Activated B cell treated with CpG ODN at 0.5 μM for 24 hours (primary cell): Measurements from ENCODE around the gene HHIP. TPM values are rescaled to one million over a fixed set of nuclear protein-coding genes. Genes with fewer than 3 reads are reported as not detected.

ENCODE experiments used
- ATAC-seq: fragments of 200-7000 bp; cut with Tn5 transposase; one replicate; pipeline ENCODE4 v1.10.0; 2021; ENCODE audit warnings: low read depth, mild to moderate bottlenecking, moderate library complexity
- CTCF ChIA-PET: fragments of 350-600 bp; sonication (Branson Sonifier 250); formaldehyde crosslinking; loops from one replicate; lab custom pipeline; 2021; ENCODE audit warnings: antibody characterized with exemption; lab: Charles Lee
- POLR2A ChIA-PET: fragments of 350-600 bp; sonication (Branson Sonifier 250); formaldehyde crosslinking; loops from one replicate; lab custom pipeline; 2021; ENCODE audit warnings: antibody characterized with exemption; lab: Charles Lee
- DNase-seq: peaks from one replicate; pipeline ENCODE4 v3.0.0; 2022
- H3K27ac Mint-ChIP-seq: one replicate; pipeline ENCODE4 v1.8.0; 2020; ENCODE audit warnings: mixed read lengths
- H3K27me3 Mint-ChIP-seq: one replicate; pipeline ENCODE4 v1.8.0; 2021; ENCODE audit warnings: mixed read lengths
- H3K36me3 Mint-ChIP-seq: one replicate; pipeline ENCODE4 v1.8.0; 2021; ENCODE audit warnings: low read depth, mixed read lengths
- H3K4me1 Mint-ChIP-seq: one replicate; pipeline ENCODE4 v1.8.0; 2021; ENCODE audit warnings: mixed read lengths
- H3K4me3 Mint-ChIP-seq: one replicate; pipeline ENCODE4 v1.8.0; 2020; ENCODE audit warnings: mild to moderate bottlenecking, mixed read lengths
- H3K9me3 Mint-ChIP-seq: one replicate; pipeline ENCODE4 v1.8.0; 2020; ENCODE audit warnings: mixed read lengths
- intact Hi-C: fragments of 100-400 bp; cut with micrococcal nuclease; formaldehyde crosslinking; loops from one replicate; pipeline ENCODE4 v1.15.1; 2024
- total RNA-seq: library from RNA; stranded (reverse); gene quantifications from 2 replicates; pipeline ENCODE4 v1.2.3, GENCODE V29; 2022
- TF ChIP-seq, protein P1 (sequence below): fragments of 200-600 bp; IDR thresholded peaks from one replicate; pipeline ENCODE4 v1.8.0; 2022; ENCODE audit warnings: antibody characterized with exemption, mild to moderate bottlenecking

HHIP gene
- total RNA-seq: not detected in 2 replicates

DNA sequence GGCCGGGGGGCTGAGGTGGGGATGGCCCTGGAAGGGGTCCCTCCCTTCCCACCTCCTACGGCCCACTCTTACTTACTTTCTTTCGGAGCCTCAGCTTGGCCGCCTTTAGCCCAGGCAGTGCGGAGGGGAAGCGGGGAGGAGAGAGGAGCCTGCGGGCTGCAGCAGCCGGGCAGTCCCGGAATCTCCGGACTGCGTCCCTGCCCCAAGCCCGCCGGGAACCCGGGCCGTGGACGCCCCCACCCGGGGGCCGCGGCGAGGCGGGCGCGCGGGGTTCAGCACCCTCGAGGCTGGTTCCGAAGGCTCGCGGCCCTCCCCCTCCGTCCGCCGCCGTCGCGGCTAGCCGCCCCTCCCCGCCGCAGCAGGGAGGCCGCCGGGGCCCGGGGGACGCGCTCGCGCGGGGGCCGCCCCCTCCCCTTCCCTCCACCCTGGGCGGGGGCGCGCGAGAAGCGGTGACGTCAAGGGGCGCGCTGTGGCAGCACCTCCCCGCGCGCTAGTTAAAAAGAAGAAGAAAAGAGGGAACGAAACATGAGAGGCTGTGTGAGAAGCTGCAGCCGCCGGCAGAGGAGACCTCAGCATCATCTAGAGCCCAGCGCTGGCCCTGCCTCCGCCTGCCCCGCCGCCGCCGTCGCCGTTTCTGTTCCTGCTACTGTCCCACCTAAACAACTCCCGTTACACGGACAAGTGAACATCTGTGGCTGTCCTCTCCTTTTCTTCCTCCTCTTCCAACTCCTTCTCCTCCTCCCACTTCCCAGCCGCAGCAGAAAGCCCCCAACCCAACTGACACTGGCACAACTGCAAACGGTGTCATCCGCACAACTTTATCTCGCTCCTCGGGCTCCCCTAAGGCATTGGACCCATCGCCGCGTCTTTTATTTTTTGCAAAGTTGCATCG, at the start of gene HHIP:
HHIP (plus strand) TSS at position 526 of the 892 bp plus-strand sequence. CDS start 520 bp downstream, outside the sequence.
- H3K27ac Mint-ChIP-seq: peak within 1 kb of the TSS; percentile 46
- peaks cover 32% of the 10 kb centered on the region for H3K27me3 Mint-ChIP-seq
- CTCF ChIA-PET: no interaction called here
- POLR2A ChIA-PET: no interaction called here
- ATAC-seq: peak; percentile 65
- TF ChIP-seq, protein P1, sequence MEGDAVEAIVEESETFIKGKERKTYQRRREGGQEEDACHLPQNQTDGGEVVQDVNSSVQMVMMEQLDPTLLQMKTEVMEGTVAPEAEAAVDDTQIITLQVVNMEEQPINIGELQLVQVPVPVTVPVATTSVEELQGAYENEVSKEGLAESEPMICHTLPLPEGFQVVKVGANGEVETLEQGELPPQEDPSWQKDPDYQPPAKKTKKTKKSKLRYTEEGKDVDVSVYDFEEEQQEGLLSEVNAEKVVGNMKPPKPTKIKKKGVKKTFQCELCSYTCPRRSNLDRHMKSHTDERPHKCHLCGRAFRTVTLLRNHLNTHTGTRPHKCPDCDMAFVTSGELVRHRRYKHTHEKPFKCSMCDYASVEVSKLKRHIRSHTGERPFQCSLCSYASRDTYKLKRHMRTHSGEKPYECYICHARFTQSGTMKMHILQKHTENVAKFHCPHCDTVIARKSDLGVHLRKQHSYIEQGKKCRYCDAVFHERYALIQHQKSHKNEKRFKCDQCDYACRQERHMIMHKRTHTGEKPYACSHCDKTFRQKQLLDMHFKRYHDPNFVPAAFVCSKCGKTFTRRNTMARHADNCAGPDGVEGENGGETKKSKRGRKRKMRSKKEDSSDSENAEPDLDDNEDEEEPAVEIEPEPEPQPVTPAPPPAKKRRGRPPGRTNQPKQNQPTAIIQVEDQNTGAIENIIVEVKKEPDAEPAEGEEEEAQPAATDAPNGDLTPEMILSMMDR: no peak
- peak within 1 kb of the TSS; percentile 80 for H3K4me3 Mint-ChIP-seq
- peak; percentile 32 for DNase-seq
- no peaks in the 10 kb centered on the region for H3K36me3 Mint-ChIP-seq
- peaks cover 29% of the 10 kb centered on the region for H3K4me1 Mint-ChIP-seq
- intact Hi-C loops: loop anchor here (1.0 kb wide), 1 partner anchor 288 kb away; no protein-coding TSS in a partner anchor
- H3K9me3 Mint-ChIP-seq: no peaks in the 10 kb centered on the region

DNA sequence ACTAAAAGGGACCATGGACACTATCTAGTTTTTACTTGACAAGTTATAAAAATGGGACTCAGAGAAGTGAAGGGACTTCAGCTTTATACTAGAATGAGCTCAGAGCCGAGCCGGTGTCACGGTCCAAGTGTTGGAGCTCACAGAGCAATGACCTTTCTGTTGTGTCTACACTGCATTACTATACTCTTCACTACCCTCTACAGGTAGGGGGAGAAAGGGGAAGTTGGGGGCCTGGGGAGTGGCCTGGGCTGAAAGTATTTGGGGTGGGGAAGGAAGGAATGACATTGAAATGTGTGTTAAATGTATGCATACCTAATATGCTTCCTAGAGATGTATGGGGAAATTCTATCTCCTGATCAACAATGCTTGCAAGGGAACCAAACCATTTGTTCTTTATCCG, 48.8 kb upstream of the HHIP start:
- no peak overlapping the region for H3K4me3 Mint-ChIP-seq
- CTCF ChIA-PET: no interaction called here
- H3K36me3 Mint-ChIP-seq: no peaks in the 10 kb centered on the region
- no peaks in the 10 kb centered on the region for H3K27me3 Mint-ChIP-seq
- no peaks in the 10 kb centered on the region for H3K4me1 Mint-ChIP-seq
- DNase-seq: no peak
- H3K27ac Mint-ChIP-seq: no peak overlapping the region
- POLR2A ChIA-PET: no interaction called here
- no peaks in the 10 kb centered on the region for H3K9me3 Mint-ChIP-seq
- intact Hi-C loops: no loop called here
- no peak for ATAC-seq
- TF ChIP-seq, protein P1: no peak

DNA sequence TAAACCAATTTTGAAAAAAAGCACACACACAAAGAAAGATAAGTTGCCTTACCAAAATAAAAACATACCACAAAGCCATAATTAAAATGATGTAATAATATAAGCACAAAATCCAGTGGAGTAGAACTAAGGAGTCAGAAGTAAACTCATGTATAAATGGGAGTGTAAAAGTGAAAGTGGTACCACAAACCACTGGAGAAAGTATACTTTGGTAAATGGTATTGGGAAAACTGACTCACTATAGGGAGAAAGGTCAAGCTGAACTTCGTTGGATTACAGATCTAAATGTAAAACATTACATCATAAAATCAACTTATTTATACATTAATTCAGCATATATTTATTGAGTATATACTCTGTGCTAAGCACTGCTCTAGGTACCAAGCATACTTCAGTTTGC, 46.3 kb upstream of the HHIP start:
- H3K27me3 Mint-ChIP-seq: no peaks in the 10 kb centered on the region
- DNase-seq (no peak), ATAC-seq (no peak)
- H3K4me1 Mint-ChIP-seq: no peaks in the 10 kb centered on the region
- CTCF ChIA-PET: interaction anchor here (0.7 kb wide), 1 partner anchor 13 kb away, joined by 3 read pairs; no protein-coding TSS in a partner anchor
- intact Hi-C loops: no loop called here
- POLR2A ChIA-PET: no interaction called here
- no peaks in the 10 kb centered on the region for H3K36me3 Mint-ChIP-seq
- H3K4me3 Mint-ChIP-seq: no peak overlapping the region
- peaks cover 2% of the 10 kb centered on the region for H3K9me3 Mint-ChIP-seq
- TF ChIP-seq, protein P1: no peak
- H3K27ac Mint-ChIP-seq: no peak overlapping the region

DNA sequence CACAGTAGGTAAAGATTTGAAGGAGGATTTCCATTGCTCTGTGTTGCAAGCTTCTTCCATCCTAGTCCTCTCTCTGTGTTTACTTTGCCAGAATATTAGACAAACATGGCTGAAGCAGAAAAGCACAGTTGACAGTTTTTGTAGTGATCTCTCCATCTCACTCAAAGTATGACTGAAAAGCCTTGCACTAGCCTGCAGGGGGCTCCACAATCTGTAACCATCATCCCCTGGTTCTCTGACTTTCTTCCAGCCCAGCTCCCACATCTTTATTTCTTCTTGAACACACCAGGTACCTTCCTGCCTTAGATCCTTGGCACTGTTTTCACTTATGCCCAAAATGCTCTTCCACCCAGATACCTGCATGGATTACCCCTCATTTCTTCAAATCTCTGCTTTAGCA, 34.1 kb upstream of the HHIP start:
- no peak overlapping the region for H3K4me3 Mint-ChIP-seq
- H3K36me3 Mint-ChIP-seq: no peaks in the 10 kb centered on the region
- ChIA-PET CTCF (no interaction called here), POLR2A (no interaction called here)
- TF ChIP-seq, protein P1: no peak
- DNase-seq (no peak), ATAC-seq (no peak)
- intact Hi-C loops: loop anchor here (2.0 kb wide), 1 partner anchor 449 kb away; no protein-coding TSS in a partner anchor
- H3K4me1 Mint-ChIP-seq: no peaks in the 10 kb centered on the region
- H3K27ac Mint-ChIP-seq: no peak overlapping the region
- peaks cover 6% of the 10 kb centered on the region for H3K9me3 Mint-ChIP-seq
- H3K27me3 Mint-ChIP-seq: peaks cover 4% of the 10 kb centered on the region

DNA sequence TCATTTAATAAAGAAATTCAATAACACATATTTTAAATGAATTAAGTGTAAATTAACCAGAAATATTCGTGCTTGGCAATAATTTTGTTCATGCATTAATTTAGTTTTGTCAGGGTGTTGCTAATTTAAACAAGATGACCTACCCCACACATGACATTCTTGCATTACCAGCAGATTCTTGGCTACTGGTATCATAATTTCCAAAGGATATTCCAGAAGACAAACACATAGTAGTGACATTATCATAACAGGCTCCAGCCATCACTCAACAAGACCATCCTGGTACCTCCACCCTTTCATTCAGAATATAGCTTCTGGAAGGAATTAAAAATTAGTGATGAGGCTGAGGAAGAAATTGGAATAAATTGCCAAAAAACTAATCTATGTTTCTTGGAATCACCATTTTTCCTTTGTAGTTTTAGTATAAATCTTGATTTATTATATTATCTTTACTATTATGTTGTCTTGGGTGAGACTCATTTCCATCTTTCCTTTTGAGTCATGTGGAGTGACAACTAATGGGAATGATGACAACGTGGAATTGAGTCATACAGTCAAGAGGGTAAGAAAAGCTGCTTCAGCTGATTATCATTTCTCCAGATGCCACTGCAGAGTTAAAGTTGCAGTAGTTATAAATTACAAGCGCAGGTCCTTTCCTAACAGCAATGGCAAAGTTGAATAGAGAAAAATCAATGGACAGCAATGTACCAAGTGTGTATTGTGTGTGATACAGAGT, 30.9 kb upstream of the HHIP start:
- H3K27me3 Mint-ChIP-seq: peaks cover 3% of the 10 kb centered on the region
- DNase-seq (no peak), ATAC-seq (no peak)
- POLR2A ChIA-PET: no interaction called here
- H3K4me3 Mint-ChIP-seq: no peak overlapping the region
- no peak overlapping the region for H3K27ac Mint-ChIP-seq
- CTCF ChIA-PET: no interaction called here
- H3K4me1 Mint-ChIP-seq: no peaks in the 10 kb centered on the region
- TF ChIP-seq, protein P1: no peak
- H3K9me3 Mint-ChIP-seq: peaks cover 3% of the 10 kb centered on the region
- intact Hi-C loops: no loop called here
- H3K36me3 Mint-ChIP-seq: no peaks in the 10 kb centered on the region
